Epidermal melanocyte (primary cell): ENCODE results near the gene IL9R.
"Not testable (repeated sequence)": the region's sequence is repeated elsewhere in the genome, so short reads cannot be mapped to it uniquely, and the experiment has no call there.

Experiments
- DNase-seq: peaks from one replicate; pipeline ENCODE4 v3.0.0; 2011; ENCODE audit warnings: low spot score; ENCODE audit not compliant: insufficient read length

The IL9R gene

GRCh38 chrX:155998116-155998515 lies 620 bp downstream of the IL9R start:
- DNase-seq, result no peak

GRCh38 chrX:155998761-155999510 lies 1.4 kb downstream of the IL9R start:
- DNase-seq, result no peak

- not testable (repeated sequence) for DNase-seq
Observed at GRCh38 chrX:155999751-156000150, 2.3 kb downstream of the IL9R start.

- DNase-seq, result no peak
Observed at GRCh38 chrX:156000361-156000926, 2.9 kb downstream of the IL9R start.

- DNase-seq, result no peak
Observed at GRCh38 chrX:156001001-156001666, 3.6 kb downstream of the IL9R start.

- no peak for DNase-seq
Observed at GRCh38 chrX:156001667-156002021, 4.1 kb downstream of the IL9R start.

GRCh38 chrX:156002507-156002906 lies 5.0 kb downstream of the IL9R start:
- no peak for DNase-seq

GRCh38 chrX:156003486-156004185 lies 6.1 kb downstream of the IL9R start:
- DNase-seq, result no peak

GRCh38 chrX:156004256-156004655 lies 6.8 kb downstream of the IL9R start:
- no peak for DNase-seq

- no peak for DNase-seq
Observed at GRCh38 chrX:156004740-156005139, 7.2 kb downstream of the IL9R start.

GRCh38 chrX:156005144-156005543 lies 7.6 kb downstream of the IL9R start:
- DNase-seq, result no peak

- DNase-seq, result not testable (repeated sequence)
Observed at GRCh38 chrX:156006468-156006867, 9.0 kb downstream of the IL9R start.

GRCh38 chrX:156008379-156008778 lies 10.9 kb downstream of the IL9R start:
- not testable (repeated sequence) for DNase-seq

- no peak for DNase-seq
Observed at GRCh38 chrX:156008915-156009314, 11.4 kb downstream of the IL9R start.

- DNase-seq, result not testable (repeated sequence)
Observed at GRCh38 chrX:156009691-156010090, 12.2 kb downstream of the IL9R start.

- not testable (repeated sequence) for DNase-seq
Observed at GRCh38 chrX:156013286-156013953, 15.9 kb downstream of the IL9R start.

GRCh38 chrX:156019846-156020245 lies 22.4 kb downstream of the IL9R start:
- not testable (repeated sequence) for DNase-seq

- not testable (repeated sequence) for DNase-seq
Observed at GRCh38 chrX:156023002-156023401, 25.5 kb downstream of the IL9R start.

- DNase-seq, result not testable (repeated sequence)
Observed at GRCh38 chrX:156024949-156025492, 27.5 kb downstream of the IL9R start.

- not testable (repeated sequence) for DNase-seq
Observed at GRCh38 chrX:156028653-156029237, 31.2 kb downstream of the IL9R start.

- not testable (repeated sequence) for DNase-seq
Observed at GRCh38 chrX:156029296-156029695, 31.8 kb downstream of the IL9R start.
